C4-2B (cell line): ENCODE data around the gene TEAD2.

Experiments used
- CTCF ChIP-seq: fragments of 450-650 bp; conservative IDR thresholded peaks from 2 replicates; pipeline ENCODE4 v1.5.1; 2017; ENCODE audit warnings: mild to moderate bottlenecking
- ZFX ChIP-seq: fragments of 450-650 bp; IDR thresholded peaks from 2 replicates; pipeline ENCODE4 v1.6.1; 2017

- TF ChIP-seq CTCF: no peak
- no peak for TF ChIP-seq ZFX
These were observed 18.2 kb upstream of the TEAD2 start for GRCh38 chr19:49380391-49380790.
